GM19099 (cell line): ENCODE measurements around the gene YARS1.

Experiments used
- POLR2A ChIP-seq: IDR thresholded peaks from 3 replicates; pipeline ENCODE4 v1.6.1; 2011; ENCODE audit warnings: low read depth; ENCODE audit not compliant: insufficient read length; ENCODE audit errors: extremely low read depth

Gene YARS1

GRCh38 chr1:32727876-32728275 lies 89.3 kb downstream of the YARS1 start:
- TF ChIP-seq POLR2A = no peak

- no peak for TF ChIP-seq POLR2A
These were observed 91.6 kb downstream of the YARS1 start for GRCh38 chr1:32725615-32725982.
